Stimulated activated CD8-positive, alpha-beta memory T cell treated with anti-CD3 and anti-CD28 coated beads, Interleukin-15, amount 100 ng/mL, for 48 hours (primary cell): ENCODE data around the gene SLC45A1.

Source experiments
- DNase-seq, 2 donors: peaks; one replicate each; pipeline ENCODE4 v3.0.0-alpha.2; 2020; ENCODE audit warnings: low read depth in 2 of 2

Gene SLC45A1

GRCh38 chr1:8335246-8335645 is 17.3 kb downstream of the SLC45A1 start:
- DNase-seq, result no peak

GRCh38 chr1:8337776-8338525 is 20.0 kb downstream of the SLC45A1 start:
- no peak for DNase-seq

- no peak for DNase-seq
These were observed 20.8 kb downstream of the SLC45A1 start for GRCh38 chr1:8338526-8339202.

GRCh38 chr1:8339203-8339600 is 21.3 kb downstream of the SLC45A1 start:
- DNase-seq, result no peak

GRCh38 chr1:8340448-8340847 is 22.5 kb downstream of the SLC45A1 start:
- DNase-seq, result no peak

GRCh38 chr1:8342325-8342724 is 24.4 kb downstream of the SLC45A1 start:
- DNase-seq, result no peak

- no peak for DNase-seq
These were observed 25.1 kb downstream of the SLC45A1 start for GRCh38 chr1:8343044-8343443.

GRCh38 chr1:8343464-8344001 is 25.6 kb downstream of the SLC45A1 start:
- no peak for DNase-seq

GRCh38 chr1:8344893-8345507 is 27.1 kb downstream of the SLC45A1 start:
- DNase-seq, result no peak

- DNase-seq, result no peak
These were observed 27.9 kb downstream of the SLC45A1 start for GRCh38 chr1:8345621-8346415.

- DNase-seq, result no peak
These were observed 29.7 kb downstream of the SLC45A1 start for GRCh38 chr1:8347635-8348034.

GRCh38 chr1:8348047-8348776 is 30.3 kb downstream of the SLC45A1 start:
- DNase-seq, result no peak

- peak; percentile 20 to 36 for DNase-seq
These were observed 31.0 kb downstream of the SLC45A1 start for GRCh38 chr1:8348777-8349472.

- no peak for DNase-seq
These were observed 31.6 kb downstream of the SLC45A1 start for GRCh38 chr1:8349473-8349865.

- DNase-seq, result no peak
These were observed 32.0 kb downstream of the SLC45A1 start for GRCh38 chr1:8349961-8350360.

- no peak for DNase-seq
These were observed 33.2 kb downstream of the SLC45A1 start for GRCh38 chr1:8350914-8351684.

- DNase-seq, result no peak
These were observed 34.0 kb downstream of the SLC45A1 start for GRCh38 chr1:8351693-8352470.

- DNase-seq, result no peak
These were observed 34.5 kb downstream of the SLC45A1 start for GRCh38 chr1:8352471-8352845.
